PFSK-1 (cell line): ENCODE results near the gene FAHD1.

Source experiments
- FOXP2 ChIP-seq: optimal IDR thresholded peaks from 2 replicates; pipeline ENCODE3; 2011; ENCODE audit warnings: borderline replicate concordance, control low read depth, inconsistent platforms; ENCODE audit not compliant: insufficient read depth; ENCODE audit errors: extremely low read length, extremely low read depth
- POLR2AphosphoS5 ChIP-seq: IDR thresholded peaks from 2 replicates; pipeline ENCODE4 v1.6.1; 2012; ENCODE audit warnings: low read depth, mild to moderate bottlenecking, control low read depth, low read length, moderate library complexity
- REST ChIP-seq, 2 experiments: IDR thresholded peaks; 2 replicates each; pipeline versions ENCODE4 v1.6.1 to v1.8.0; 2011 to 2012; ENCODE audit warnings: low read depth in 2 of 2, low read length in 2 of 2, control low read depth in 1 of 2, inconsistent platforms in 1 of 2, mild to moderate bottlenecking in 1 of 2, moderate library complexity in 1 of 2; ENCODE audit not compliant: insufficient read depth in 1 of 2
- SIN3A ChIP-seq: IDR thresholded peaks from 2 replicates; pipeline ENCODE4 v1.6.1; 2012; ENCODE audit warnings: mild to moderate bottlenecking, low read length, moderate library complexity, borderline replicate concordance; ENCODE audit not compliant: insufficient read depth
- TAF1 ChIP-seq: IDR thresholded peaks from 2 replicates; pipeline ENCODE4 v1.6.1; 2012; ENCODE audit warnings: low read length, control low read depth, borderline replicate concordance; ENCODE audit not compliant: insufficient read depth

- TF ChIP-seq POLR2AphosphoS5 (no peak), SIN3A (no peak), REST (IDR thresholded peaks at IDR 0.05; ENCODE audit: insufficient read depth in 1 of 2, low read depth in 2 of 2, low read length in 2 of 2) (no peak), TAF1 (no peak), FOXP2 (no peak)
Observed at GRCh38 chr16:1807626-1808025, 19.4 kb upstream of the FAHD1 start.
